Measurements from ENCODE around the gene ALOX12. TPM values are rescaled to one million over a fixed set of nuclear protein-coding genes. Genes with fewer than 3 reads are reported as not detected.

Gene ALOX12, protein sequence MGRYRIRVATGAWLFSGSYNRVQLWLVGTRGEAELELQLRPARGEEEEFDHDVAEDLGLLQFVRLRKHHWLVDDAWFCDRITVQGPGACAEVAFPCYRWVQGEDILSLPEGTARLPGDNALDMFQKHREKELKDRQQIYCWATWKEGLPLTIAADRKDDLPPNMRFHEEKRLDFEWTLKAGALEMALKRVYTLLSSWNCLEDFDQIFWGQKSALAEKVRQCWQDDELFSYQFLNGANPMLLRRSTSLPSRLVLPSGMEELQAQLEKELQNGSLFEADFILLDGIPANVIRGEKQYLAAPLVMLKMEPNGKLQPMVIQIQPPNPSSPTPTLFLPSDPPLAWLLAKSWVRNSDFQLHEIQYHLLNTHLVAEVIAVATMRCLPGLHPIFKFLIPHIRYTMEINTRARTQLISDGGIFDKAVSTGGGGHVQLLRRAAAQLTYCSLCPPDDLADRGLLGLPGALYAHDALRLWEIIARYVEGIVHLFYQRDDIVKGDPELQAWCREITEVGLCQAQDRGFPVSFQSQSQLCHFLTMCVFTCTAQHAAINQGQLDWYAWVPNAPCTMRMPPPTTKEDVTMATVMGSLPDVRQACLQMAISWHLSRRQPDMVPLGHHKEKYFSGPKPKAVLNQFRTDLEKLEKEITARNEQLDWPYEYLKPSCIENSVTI
- total RNA-seq (2022; extraction: Qiagen RNA extraction) = not detected in 5 replicates

DNA sequence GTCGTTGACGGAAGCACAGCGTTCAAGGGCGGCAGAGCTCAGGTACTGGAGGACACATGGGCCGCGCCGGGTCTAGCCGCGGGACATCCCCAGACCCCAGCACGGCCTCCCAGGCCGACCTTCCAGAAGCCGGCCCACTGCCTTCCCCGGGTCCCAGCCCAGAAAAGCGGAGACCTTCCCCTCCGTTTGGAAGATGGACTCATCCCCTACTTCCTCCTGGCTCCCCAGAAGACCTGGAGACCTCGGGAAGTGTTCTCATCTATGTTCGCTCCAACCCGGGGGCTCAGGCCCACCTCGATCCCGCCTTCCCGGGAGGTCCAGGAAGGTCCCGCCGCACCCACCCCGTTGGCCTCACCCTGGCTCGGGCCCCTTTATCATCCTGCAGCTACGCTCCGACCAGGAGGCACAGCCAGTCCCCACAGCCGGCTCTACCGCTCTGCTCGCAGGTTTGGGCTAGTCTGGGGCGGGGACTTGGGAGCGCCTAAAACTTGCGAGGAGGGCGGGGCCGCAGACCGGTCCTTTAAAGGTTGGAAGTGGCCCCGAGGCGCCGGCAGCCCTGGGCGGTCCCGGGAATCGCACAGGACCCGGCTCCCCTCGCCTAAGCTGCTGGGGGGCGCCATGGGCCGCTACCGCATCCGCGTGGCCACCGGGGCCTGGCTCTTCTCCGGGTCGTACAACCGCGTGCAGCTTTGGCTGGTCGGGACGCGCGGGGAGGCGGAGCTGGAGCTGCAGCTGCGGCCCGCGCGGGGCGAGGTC, at the start of gene ALOX12:
TSS of gene ALOX12 (plus strand) at position 550 of the 756 bp plus-strand sequence. CDS start at position 619, 69 bp downstream.

DNA sequence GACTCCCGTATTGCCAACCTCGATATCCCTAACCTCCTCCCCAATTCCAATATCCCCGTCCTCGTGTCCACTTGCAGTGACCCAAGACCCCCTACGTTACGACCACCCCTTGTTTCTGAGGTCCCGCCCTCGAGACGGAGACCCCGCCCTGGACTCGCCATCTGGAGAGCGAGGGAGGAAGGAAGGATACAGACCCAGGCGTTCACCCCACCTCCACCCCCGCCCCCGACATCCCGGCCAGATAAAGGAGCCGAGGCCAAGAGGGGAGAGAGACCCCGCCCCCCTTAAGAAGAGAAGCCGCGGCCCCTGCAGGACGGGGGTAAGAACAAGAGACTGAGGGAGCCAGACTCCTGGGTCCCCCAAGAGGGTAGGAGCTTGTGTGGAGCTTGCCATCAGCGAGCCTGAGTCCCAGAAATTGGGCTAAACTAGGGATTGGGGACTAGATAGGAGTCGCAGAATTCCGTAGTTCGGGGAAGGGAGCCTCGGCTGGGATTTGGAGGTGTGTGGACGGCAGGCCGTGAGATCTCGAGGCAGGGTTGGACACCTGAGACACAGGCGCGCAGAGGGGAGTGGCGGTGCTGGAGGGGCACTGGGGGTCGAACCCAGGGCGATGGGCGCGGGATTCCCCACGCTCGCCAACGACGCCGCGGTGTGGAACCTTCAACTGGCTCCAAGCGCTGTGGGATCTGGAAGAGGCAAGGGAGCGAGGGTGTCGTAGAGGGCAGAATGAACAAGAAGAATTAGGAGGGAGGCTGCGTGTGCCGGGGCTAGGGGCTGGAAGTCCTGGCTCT, 27.1 kb downstream of the ALOX12 start, which contains the start of gene BCL6B:
TSS of gene BCL6B (plus strand) at position 270 of the 791 bp plus-strand sequence. CDS start 622 bp downstream, outside the sequence.

DNA sequence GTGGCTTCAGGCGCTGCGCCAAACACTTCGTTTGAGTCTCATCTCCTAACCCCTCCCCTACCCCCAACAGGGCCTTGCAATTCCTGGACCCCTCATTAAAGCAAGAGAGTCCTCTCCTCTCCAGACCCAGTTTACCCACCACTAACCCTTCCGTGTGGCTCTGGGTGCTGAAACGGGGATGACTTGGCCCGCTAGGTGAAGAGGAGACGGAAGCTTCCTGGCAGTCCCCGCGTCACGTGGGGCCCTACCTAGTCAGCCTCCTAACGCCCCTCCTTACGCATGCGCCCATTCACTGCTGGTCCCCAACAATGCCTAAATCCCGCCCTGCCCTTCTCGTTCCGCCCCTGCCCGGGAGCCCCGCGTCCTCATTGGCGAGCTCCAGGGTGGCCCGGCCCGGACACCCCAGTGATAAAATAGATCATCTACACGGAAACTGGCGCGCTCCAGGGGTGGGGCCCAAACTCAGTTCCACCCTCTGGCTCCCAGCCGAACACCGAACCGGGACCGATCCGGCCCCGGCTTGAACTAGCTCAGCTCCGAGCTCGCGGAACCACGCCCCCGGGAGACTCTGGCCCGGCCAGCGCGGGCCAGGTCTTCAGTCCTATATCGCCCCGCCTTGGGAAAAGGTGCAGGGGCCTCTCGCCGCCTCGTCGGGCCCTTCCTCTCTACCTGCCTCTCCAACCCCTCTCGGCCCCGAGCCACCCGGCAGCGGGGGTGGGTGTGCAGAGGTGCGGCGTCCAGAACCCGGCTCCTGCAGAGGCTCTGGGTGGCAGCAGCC, 39.9 kb downstream of the ALOX12 start, which contains the start of gene SLC16A13:
TSS of gene SLC16A13 (plus strand) at position 425 of the 778 bp plus-strand sequence. CDS start 368 bp downstream, outside the sequence.

DNA sequence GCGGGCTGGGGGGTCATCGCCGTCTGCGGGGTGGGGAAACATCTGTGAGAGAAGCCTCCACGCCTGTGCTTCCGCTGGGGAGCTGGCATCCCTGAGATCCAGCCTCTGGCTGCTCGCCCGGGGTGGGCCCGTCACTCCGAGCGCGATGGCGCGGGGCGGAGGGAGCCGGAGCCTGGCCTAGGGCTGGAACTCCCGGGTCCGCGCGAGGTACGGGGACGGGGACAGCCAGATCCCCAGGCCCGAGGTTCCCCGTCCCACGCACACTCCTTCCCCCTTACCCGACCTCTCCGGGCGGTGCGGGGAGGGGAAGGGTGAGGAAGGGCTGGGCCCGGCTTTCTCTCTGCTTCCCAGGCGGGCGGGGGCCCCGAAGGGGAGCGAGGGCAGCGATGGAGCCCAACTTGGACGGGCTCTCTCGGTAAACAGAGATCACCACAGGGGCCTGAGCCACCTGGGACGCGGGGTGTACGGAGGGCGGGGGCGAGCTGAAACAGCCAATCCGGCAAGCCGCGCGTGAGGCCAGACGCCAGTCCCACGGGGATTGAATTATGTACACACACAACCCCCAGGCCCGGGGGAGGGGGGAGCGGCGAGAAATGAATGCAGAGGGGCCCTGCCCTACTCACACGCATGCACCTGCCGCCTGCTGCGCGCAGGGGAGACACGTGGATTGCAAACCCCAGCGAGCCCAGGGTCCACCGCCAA, 47.8 kb downstream of the ALOX12 start, which contains the start of gene SLC16A11:
TSS of gene SLC16A11 (minus strand) at position 596 of the 702 bp plus-strand sequence. CDS start at position 17, 579 bp downstream.

Other genes starting within 250 kb of the ALOX12 start
- gene XAF1, start 240.0 kb upstream of the ALOX12 start, total RNA-seq (2022; extraction: Qiagen RNA extraction) = 0.04 to 0.08 TPM in 2 of 5 replicates, not detected in the others
- gene FBXO39, start 219.8 kb upstream of the ALOX12 start, total RNA-seq (2022; extraction: Qiagen RNA extraction) = 0.05 TPM in 1 of 5 replicates, not detected in the others
- 0.05 to 0.18 TPM (median 0.07 TPM) in 5 replicates for gene TEKT1, start 164.3 kb upstream of the ALOX12 start, total RNA-seq (2022; extraction: Qiagen RNA extraction)
- 442 to 503 TPM (median 469 TPM) in 5 replicates for gene RNASEK, start 16.6 kb downstream of the ALOX12 start, total RNA-seq (2022; extraction: Qiagen RNA extraction)
- not detected in 5 replicates for gene BCL6B, start 27.0 kb downstream of the ALOX12 start, total RNA-seq (2022; extraction: Qiagen RNA extraction)
- 5.9 to 11.0 TPM (median 9.2 TPM) in 5 replicates for gene SLC16A13, start 40.0 kb downstream of the ALOX12 start, total RNA-seq (2022; extraction: Qiagen RNA extraction)
- 0.15 TPM in 1 of 5 replicates, not detected in the others for gene SLC16A11, start 48.0 kb downstream of the ALOX12 start, total RNA-seq (2022; extraction: Qiagen RNA extraction)
- not detected in 5 replicates for gene CLEC10A, start 84.2 kb downstream of the ALOX12 start, total RNA-seq (2022; extraction: Qiagen RNA extraction)
- gene ASGR2, start 118.8 kb downstream of the ALOX12 start, total RNA-seq (2022; extraction: Qiagen RNA extraction) = not detected in 5 replicates
- gene ASGR1, start 183.3 kb downstream of the ALOX12 start, total RNA-seq (2022; extraction: Qiagen RNA extraction) = 0.42 to 0.98 TPM (median 0.77 TPM) in 5 replicates
- gene DLG4, start 223.8 kb downstream of the ALOX12 start, total RNA-seq (2022; extraction: Qiagen RNA extraction) = 4.5 to 7.6 TPM (median 6.4 TPM) in 5 replicates
- 266 to 442 TPM (median 389 TPM) in 5 replicates for gene ACADVL, start 223.9 kb downstream of the ALOX12 start, total RNA-seq (2022; extraction: Qiagen RNA extraction)
- gene DVL2, start 238.5 kb downstream of the ALOX12 start, total RNA-seq (2022; extraction: Qiagen RNA extraction) = 33.5 to 47.2 TPM (median 44.9 TPM) in 5 replicates
- 93.9 to 117 TPM (median 104 TPM) in 5 replicates for gene PHF23, start 243.4 kb downstream of the ALOX12 start, total RNA-seq (2022; extraction: Qiagen RNA extraction)
- gene GABARAP, start 246.4 kb downstream of the ALOX12 start, total RNA-seq (2022; extraction: Qiagen RNA extraction) = 596 to 790 TPM (median 609 TPM) in 5 replicates

All from A549 treated with dexamethasone at 1 μM for 4 hours (cell line).